GM21390 (cell line): Measurements from ENCODE around the gene RBM44.
"Not testable (repeated sequence)": the region's sequence is repeated elsewhere in the genome, so short reads cannot be mapped to it uniquely, and the experiment has no call there.

Experiments used
- ATAC-seq: cut with Tn5 transposase; IDR thresholded peaks from one replicate; pipeline ENCODE4 v1.9.1; 2021; ENCODE audit not compliant: unreplicated experiment

The RBM44 gene

DNA sequence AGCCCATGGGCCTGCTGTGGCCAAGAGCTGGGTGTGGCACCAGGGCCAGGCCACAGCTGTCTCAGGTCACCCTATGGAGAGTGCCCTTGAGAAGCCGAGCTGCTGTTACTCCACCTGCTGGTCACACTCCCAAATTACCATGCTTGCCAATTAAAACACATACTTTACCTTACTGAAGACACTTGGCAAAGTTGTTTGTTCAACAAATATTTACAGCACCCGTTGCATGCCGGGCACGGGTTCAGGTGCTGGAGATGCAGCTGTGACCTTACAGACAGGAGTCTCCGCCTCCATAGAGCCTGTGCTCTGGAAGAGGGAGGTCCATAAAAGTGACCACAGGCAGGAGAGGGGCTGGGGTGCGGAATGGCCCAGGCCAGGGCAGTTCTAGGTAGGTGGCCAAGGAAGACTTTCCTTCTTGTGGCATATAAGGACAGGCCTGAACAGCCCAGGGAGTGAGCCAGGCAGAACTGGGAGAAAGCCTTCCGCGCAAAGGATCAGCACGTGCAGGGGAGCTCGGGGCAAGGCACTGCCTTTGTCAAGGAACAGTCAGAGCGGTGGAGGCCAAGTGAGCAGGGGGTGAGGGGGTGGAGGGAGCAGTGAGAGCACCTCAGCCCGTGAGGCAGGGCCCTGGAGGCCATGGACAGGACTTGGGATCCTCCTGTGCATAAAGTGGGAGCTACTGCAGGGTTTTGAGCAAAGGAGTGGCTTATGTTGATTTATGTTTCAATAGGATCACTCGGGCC, 23.6 kb upstream of the RBM44 start:
- ATAC-seq = no peak

DNA sequence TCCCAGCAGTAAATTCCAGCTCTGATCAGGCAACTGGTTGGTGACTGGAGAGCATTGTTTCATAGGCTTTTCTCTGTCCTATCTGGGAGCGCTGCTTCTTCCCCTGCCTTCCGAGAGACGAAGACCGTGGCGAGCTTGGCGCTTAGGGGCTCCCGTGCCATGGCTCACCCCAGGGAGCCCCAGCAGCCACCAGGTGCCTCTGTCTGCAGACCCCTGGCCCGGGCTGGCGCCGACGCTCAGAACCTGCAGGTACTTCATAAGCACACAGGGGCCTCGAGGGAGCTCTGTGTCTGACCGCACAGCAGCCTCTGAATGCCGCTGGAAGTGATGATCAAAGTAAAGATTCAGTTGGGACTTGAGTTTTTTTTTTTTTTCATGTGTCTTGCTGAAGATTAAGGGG, 19.1 kb upstream of the RBM44 start:
- no peak for ATAC-seq

DNA sequence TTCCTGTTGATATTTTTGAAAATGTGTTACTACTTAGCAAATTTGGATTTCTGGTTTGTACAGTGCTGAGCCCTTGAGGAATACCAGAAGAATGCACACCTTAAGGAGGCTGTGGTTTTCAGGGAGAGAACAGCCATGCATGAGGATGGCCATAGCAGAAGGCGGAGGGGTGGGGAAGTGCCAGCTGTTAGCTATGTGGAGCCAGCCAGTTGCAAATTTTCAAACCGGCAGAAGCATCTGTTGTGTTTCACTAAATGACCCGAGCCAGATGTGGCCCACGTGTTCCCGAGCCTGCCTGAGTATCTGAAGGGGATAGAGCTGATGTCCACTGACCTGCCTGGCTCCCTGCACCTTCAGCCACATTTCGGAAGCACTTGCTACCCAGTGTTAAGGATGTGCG, 16.4 kb upstream of the RBM44 start:
- ATAC-seq = no peak

DNA sequence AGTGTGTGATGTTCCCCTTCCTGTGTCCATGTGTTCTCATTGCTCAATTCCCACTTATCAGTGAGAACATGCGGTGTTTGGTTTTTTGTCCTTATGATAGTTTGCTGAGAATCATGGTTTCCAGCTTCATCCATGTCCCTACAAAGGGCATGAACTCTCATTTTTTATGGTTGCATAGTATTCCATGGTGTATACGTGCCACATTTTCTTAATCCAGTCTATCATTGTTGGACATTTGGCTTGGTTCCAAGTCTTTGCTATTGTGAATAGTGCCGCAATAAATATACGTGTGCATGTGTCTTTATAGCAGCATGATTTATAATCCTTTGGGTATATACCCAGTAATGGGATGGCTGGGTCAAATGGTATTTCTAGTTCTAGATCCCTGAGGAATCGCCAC, 14.9 kb upstream of the RBM44 start:
- not testable (repeated sequence) for ATAC-seq

DNA sequence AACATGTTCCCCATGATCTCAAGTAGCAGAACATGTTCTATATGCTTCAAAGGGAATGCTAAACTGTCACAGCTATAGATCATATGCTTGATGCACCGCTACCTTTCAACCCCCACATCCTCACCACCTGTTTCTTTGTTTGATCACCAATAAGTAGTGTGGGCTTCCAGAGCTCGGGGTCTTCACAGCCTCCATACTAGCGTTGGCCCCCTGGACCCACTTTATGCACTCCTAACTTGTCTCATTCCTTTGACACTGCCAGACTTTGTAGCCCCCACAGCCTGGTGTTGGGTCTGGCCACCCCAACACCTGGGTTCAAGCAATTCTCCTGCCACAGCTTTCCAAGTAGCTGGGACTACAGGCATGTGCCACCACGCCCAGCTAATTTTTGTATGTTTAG, 11.6 kb upstream of the RBM44 start:
- ATAC-seq = no peak

DNA sequence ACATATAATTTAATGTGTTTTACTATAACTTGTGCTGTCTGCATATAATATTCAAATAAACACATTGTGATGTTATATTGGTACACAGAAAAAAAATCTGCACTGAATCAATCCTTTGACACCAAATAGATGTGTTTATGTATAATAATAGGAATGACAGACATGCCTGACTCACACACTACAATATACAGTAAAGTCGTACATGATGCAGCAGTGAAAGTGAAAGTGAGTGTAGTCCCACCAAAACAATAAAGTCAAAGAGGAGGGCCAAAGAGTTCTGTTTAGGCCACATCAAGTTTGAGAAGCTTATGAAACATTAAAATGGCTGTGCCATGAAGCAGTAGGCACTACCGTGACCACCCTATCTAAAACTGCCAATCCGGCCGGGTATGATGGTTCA, 8.2 kb upstream of the RBM44 start:
- ATAC-seq = no peak

GRCh38 chr2:237791977-237792727, 6.4 kb upstream of the RBM44 start:
- ATAC-seq = no peak

- ATAC-seq = no peak
Observed at GRCh38 chr2:237797253-237797652, 1.3 kb upstream of the RBM44 start.

- ATAC-seq = no peak
Observed at GRCh38 chr2:237799060-237799428, 465 bp downstream of the RBM44 start.

GRCh38 chr2:237801466-237801865, 2.9 kb downstream of the RBM44 start:
- ATAC-seq = no peak

- ATAC-seq = no peak
Observed at GRCh38 chr2:237806334-237806733, 7.8 kb downstream of the RBM44 start.

GRCh38 chr2:237815637-237816036, 17.1 kb downstream of the RBM44 start:
- ATAC-seq = no peak

GRCh38 chr2:237816531-237816930, 18.0 kb downstream of the RBM44 start:
- ATAC-seq = no peak

GRCh38 chr2:237818066-237818473, 19.5 kb downstream of the RBM44 start:
- no peak for ATAC-seq

DNA sequence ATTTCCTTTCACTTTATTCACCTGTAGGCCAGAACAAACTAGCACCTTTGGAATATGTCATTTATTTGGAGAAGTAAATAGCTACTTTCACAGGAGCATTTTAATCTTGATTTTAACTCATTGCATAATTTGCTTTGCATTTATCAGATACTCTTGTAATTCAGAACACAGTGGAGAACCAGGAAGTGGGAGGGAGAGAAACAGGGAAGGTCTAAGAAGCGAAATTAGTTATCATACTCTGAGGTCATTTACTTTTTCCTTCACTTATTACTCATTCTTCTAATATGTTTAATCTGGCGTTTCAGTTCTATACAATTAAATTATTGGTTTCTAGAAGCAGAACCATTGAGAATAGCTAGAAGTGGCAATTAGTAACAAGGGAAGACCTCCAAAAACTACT, 20.7 kb downstream of the RBM44 start:
- ATAC-seq = no peak

- no peak for ATAC-seq
Observed at GRCh38 chr2:237820421-237820820, 21.8 kb downstream of the RBM44 start.

- no peak for ATAC-seq
Observed at GRCh38 chr2:237823544-237823943, 25.0 kb downstream of the RBM44 start.

GRCh38 chr2:237824085-237824484, 25.5 kb downstream of the RBM44 start:
- ATAC-seq = no peak

- no peak for ATAC-seq
Observed at GRCh38 chr2:237827421-237827987, 28.9 kb downstream of the RBM44 start.

DNA sequence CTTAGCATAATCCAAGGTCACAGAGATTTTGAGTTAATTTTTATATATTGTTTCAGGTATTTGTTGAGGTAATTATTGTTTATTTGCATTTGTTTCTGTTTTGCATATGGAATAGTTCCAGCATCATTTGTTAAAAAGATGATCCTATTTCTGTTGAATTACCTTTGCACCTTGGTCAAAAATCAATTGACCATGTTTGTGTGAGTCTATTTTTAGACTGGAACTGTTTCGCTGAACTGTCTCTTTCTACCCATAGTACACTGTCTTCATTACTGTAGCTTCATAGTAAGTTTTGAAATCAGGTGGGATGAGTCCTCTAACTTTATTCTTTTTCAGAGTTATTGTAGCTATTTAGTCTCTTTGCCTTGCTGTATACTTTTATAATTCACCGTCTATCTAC, 31.9 kb downstream of the RBM44 start:
- no peak for ATAC-seq

DNA sequence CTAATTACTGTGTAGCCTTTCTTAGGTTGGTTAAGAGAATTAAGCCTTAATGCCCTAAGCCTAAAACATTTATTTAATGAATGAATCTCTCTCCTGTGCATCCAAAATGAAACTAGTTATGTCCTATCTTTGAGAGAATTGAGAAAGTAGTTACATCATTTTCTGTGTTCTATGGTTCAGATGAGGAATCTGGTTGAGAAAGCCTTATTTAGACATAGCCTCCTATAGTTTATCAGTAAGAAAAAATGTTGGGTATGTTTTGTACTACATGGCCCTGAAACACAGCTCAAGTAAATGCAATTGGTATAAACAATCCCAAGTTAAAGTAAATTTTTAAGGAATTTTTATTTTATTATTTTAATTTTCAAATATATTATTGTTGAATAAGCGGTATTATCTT, 35.0 kb downstream of the RBM44 start:
- ATAC-seq = no peak

- ATAC-seq = no peak
Observed at GRCh38 chr2:237835372-237835771, 36.8 kb downstream of the RBM44 start.
